GM13977 (cell line): ENCODE data around the gene SIRT4.
A peak's percentile ranks its signal among the peaks of the same experiment; 100 is the strongest.
"Not testable (repeated sequence)": the region's sequence is repeated elsewhere in the genome, so short reads cannot be mapped to it uniquely, and the experiment has no call there.

Experiments
- DNase-seq: peaks from one replicate; pipeline ENCODE4 v3.0.0; 2012; ENCODE audit warnings: low spot score
- CTCF ChIP-seq: IDR thresholded peaks from 2 replicates; pipeline ENCODE4 v1.5.1; 2012; ENCODE audit warnings: mild to moderate bottlenecking, control low read depth; ENCODE audit not compliant: insufficient read depth; ENCODE audit errors: extremely low read depth, missing control alignments
- in situ Hi-C: fragments of 300-500 bp; cut with MboI; formaldehyde crosslinking; loops from one replicate; pipeline ENCODE4 v1.12.0; 2022; ENCODE audit warnings: low sequenced_read_pairs, low pct_unique_long_range_greater_than_20kb, mixed read lengths, inconsistent platforms; ENCODE audit not compliant: unreplicated experiment

SIRT4 gene

DNA sequence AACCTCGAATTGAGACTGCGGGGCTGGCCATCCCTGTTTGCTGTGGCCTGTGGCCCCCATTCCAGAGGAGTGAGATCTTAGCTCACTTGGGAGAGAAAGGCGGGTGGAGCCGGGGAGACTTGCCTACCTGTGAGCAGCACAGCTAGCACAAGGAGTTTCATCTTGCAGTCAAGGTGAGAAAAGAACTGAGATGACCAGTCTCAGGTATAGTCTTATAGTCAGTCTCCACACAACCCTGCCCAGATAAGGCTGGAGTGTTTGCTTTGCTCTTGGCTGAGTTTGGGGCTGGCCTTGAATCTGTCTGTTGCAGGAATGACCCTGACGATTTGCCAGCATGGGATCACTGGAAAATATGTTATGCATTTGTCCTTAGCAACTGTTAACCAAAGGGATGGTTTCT, 25.5 kb downstream of the SIRT4 start, which contains the start of gene PLA2G1B:
PLA2G1B (minus strand) TSS at position 187 of the 400 bp plus-strand sequence; CDS start at position 161, 26 bp downstream.
- in situ Hi-C loops = no loop called here
- peak; percentile 9 for DNase-seq
- no peak for TF ChIP-seq CTCF

- in situ Hi-C loops = no loop called here
- TF ChIP-seq CTCF = no peak
- DNase-seq = no peak
These were observed 26.1 kb downstream of the SIRT4 start for GRCh38 chr12:120328228-120328627.

DNA sequence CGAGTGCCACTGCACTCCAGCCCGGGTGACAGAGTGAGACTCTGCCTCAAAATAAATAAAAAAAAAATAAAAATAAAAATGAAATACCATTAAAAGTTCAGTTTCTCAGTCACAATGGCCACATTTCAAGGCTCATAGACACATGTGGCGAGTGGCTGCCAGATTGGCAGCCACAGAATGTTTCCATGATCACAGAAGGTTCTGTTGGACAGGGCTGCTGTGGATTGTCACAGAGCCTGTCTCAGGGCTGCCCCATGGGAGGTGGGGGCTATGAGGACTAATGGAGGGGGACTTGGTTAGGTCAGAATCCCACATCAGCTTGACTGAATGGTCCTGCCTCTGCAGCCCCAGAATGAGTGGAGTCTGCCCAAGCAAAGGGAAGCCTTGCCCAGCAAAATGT, 29.3 kb downstream of the SIRT4 start:
- no peak for TF ChIP-seq CTCF
- in situ Hi-C loops = no loop called here
- DNase-seq = no peak

GRCh38 chr12:120332041-120332440, 29.9 kb downstream of the SIRT4 start:
- DNase-seq = no peak
- TF ChIP-seq CTCF = no peak
- in situ Hi-C loops = no loop called here

DNA sequence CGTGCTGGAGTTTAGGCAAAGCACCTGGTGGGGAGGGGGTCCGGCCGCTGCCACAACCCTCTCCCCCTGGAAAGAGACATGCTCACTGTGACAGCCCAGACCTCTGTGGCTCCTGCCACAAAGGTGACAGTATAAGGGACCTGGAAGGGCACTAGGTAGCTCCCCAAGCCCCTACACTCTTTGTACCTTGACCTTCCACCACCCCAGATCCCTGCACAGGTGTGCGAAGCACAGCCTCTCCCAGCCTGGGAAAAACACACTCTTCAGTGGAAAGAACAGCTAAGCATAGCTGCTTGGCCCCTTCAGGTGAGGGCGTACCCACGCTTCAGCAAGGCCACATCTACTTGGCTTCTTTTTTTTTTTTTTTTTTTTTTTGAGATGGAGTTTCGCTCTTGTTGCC, 30.4 kb downstream of the SIRT4 start:
- no peak for TF ChIP-seq CTCF
- in situ Hi-C loops = no loop called here
- DNase-seq = no peak

DNA sequence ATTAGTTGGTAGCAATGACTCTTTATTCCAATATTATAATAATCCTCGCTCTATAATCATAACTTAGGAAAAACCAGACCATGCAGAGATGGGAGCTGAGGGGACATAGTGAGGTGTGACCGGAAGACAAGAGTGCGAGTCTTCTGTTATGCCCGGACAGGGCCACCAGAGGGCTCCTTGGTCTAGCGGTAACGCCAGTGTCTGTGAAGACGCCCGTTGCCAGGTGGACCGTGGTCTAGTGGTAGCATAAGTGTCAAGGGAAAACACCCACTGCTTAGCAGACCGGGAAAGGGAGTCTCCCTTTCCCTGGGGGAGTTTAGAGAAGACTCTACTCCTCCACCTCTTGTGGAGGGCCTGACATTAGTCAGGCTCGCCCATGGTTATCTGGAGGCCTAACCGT, 33.3 kb downstream of the SIRT4 start:
- peak; percentile 74 for TF ChIP-seq CTCF
- in situ Hi-C loops, DNase-seq: not testable (repeated sequence)

- DNase-seq, in situ Hi-C loops: not testable (repeated sequence)
These were observed 34.3 kb downstream of the SIRT4 start for GRCh38 chr12:120336392-120336791.
